Stromal cell of bone marrow (primary cell): ENCODE measurements around the gene EFTUD2.

Source experiments
- DNase-seq: peaks from one replicate; pipeline ENCODE4 v3.0.0-alpha.2; 2012; ENCODE audit warnings: low read depth

Gene EFTUD2

DNA sequence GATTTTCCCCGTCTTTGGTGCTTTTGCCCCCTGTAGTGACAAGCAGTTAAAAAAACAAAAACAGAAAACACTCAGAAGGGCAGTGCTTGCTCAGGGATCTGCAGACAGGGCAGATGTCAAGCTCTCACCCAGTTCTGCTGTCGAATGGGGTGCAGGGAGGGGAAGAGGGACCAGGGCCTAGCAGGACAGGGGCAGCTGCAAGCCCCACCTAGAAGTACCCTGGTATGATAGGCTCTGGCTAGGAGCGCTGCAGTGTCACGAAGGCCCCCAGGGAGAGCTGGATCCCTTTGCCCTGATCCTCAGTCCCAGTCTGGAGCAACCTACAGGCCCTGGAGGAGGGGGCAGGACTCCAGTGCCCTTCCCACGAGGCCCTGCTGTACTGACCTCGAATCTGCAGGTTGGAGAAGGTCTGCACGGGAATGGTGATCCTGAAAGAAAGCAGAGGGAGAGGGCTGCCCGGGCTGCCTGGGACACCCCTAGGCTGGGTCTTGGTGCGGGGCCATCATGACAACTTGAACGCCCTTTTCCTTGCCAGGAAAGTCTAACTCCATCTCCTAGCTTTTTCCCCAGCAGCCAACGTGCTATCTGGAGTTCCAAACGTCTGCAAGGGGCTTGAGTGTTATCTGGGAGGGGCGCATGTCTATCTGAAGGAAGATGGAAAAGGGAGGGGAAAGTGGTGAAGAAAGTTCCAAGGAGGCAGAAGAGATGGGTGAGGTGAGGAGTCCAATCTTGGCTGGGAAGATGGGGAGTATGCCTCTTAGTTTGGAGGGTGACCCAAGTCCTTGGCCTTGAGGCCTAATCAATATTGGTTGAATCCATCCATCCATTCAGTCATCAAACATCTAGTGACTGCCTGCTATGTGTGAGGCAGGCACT lies 11.2 kb upstream of the EFTUD2 start:
- no peak for DNase-seq

DNA sequence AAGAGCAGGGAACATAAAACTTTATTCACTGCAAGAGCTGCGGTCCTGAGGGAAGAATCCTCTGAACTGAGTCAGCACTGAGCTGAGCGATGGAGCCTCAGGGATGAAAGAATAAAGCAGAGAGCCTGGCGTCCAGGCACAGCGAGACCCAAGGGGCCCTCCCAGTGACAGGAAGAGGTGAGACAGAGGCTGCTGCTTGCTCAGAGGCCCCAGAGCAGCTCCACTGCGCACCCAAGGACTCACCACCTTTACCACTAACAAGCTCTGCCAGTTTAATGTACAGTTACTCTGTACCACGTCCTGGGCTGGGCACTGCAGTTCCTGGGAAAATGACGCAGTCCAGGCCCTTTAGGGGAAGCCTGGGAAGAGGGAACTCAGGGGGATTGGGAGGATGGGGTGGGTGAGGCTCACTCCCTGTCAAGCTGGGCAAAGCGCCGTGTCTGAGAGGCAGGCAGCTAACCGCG lies 10.5 kb upstream of the EFTUD2 start:
- peak; percentile 53 for DNase-seq

DNA sequence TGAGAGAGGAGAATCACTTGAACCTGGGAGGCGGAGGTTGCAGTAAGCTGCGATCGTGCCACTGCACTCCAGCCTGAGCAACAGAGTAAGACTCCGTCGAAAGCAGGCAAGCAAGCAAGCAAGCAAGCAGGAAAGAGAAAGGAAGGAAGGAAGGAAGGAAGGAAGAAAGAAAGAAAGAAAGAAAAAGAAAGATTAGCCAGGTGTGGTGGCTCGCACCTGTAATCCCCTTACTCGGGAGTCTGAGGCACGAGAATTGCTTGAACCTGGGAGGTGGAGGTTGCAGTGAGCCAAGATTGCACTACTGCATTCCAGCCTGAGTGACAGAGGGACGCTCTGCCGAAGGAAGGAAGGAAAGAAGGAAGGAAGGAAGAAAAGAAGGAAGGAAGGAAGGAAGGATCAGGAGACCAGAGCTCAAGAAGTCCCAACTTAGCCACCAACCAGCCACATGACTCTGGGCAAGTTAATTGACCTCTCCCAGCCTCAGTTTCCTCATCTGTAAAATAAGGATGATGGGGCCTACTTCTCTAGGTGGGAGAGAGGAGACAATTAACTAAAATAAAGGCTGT lies 9.6 kb upstream of the EFTUD2 start:
- no peak for DNase-seq

DNA sequence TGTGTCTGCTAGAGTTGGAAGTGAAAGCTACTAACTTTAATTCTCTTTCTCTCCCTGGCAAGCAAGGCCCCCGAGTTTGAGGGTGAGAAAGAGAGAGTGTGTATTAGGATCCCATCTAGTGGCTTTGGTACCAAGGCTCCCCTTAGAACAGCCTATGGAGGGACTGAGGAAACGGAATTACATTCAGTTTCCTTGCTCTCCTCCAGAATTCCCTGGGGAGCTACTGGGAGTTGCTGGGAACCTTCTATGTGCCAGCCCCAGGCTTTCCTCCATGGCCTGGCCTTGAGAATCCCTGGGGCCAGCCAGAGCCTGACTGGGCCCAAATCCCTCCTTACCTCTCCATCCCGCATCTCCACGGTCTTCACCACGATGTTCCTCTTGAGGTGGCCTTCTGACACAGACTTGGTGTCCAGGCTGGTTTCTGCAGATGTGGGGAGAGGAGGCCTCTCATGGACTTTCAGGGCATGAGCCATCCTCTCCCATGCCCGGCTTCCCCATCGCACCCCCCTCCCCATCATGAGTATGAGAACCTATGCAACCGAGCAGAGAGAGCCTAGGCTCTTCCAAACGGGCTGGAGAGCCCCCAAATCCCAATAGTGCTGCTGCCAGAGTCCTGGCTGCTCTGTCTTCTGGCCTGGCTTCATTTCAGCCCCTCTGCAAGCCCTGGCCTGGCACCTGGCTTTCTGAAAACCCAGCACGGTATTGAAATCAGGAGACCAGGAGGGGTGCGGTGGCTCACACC lies 8.7 kb upstream of the EFTUD2 start:
- DNase-seq: peak; percentile 7

DNA sequence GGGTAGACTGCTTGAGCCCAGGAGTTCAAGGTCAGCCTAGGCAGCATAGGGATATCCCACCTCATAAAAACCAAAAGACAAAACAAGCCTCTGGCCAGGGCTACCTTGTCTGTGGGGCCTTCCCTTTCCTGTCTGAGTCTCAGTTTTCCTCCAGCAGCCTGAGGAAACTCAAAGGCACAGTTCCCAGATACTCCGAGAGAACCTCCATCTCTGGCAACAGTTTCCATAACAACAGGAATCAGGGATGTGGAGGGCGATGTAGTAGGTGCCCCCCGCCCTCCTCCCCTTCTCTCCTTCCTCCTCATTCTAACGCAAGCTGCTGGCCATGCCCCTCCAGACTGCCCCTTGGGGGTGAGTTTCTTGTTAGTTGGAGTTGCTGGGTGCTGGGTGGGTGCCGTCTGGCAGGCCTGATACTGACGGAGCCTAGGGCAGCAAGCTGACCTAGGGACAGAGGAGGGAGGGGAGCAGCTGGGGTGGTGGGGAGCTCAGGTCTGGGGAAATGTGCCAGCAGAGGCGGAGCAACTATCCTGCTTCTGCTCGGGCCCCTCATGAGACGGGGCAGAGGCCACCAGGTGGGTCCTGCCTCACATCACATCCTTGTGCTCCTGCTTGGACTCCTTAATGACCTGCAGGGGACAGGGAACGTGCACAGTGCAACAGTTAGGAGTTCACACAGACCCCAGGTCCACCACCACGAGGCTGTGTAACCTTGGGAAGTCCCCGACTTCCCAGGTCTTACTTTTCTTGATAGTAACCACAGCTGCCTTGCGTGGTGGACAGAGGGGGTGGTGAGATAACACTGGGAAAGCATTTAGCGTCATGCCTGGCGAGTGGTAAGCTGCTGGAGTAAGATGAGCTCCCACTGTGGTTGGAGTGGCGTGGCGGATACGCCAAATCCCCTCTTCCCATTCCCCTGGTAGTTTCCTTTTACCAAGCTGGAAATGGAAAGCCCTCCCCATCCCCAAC lies 7.8 kb upstream of the EFTUD2 start:
- peak; percentile 12 for DNase-seq

DNA sequence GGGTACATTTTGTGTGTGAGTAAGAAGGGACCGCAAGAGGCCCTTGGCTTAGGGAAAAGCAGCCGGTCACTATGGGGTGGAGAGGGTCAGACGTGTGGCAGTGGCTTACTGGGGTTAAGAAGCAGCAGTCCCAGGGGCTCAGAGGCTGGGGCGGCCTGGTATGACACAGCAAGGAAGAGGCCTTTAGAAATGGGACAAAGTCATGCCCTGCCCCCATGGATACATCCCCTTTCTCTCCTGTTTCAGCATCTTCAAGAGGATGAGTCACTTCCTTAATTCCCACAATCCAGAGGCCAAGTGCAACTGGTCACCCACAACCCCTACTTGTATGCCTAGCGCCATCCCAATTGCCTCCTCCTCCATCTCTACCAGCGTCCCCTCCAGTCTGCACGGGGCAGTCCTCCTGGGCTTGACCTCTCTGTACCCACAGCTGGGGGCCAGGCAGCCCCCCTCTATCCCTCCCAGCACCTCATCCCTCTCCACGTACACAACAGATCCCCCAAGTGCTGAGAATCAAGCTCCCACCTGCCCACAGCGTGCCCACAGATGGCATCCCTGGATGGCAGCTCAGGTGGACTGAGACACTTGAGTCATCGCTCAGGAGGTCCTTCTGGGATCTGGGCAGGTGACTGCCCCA lies 6.9 kb upstream of the EFTUD2 start:
- DNase-seq: peak; percentile 87

DNA sequence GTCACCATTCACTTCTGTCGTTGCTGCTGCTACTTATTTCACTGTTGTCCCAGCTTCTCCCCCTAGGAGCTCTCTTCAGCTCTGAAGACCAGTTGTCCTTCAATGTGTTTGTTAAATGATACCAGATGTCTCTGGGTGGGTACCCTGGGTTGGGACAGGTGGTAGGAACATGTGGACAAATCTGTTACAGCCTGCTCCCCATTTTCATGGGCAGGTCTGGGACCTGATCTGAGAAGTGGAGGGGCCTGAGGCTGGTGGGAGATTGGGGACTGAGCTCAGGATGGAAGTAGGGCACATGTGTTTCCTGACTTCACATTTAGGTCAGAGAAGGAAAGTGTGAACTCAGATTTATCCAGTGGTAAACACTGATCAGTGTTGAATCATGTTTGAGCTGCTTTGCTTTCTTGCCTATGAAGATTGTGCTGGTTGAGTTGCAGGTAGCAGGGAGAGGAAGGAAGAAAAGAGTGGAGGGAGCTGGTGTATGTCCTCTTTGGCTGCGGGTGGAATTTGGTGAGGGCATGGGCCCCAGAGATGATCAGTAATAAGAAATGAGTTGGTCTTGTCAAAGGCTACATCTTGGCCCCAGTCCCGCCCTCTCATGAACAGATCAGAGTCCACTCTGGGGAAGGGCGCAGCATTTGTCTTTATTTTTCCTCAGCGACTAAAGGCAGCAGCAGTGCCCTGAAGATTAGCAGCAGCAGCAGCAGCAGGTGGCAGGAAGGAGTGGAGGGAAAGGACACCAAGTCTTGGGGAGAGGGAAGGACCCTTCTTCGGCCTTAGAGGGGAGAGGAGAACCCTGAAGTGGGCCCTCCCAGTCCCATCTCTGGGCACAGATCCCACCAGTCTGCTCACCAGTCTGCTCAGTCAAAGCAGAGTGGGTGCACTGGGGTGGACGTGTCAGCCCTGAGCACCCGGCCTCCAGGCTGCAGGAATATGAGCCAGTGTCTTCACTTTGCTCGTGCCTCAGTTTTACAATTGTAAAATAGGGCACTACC lies 6.1 kb upstream of the EFTUD2 start:
- DNase-seq: no peak

DNA sequence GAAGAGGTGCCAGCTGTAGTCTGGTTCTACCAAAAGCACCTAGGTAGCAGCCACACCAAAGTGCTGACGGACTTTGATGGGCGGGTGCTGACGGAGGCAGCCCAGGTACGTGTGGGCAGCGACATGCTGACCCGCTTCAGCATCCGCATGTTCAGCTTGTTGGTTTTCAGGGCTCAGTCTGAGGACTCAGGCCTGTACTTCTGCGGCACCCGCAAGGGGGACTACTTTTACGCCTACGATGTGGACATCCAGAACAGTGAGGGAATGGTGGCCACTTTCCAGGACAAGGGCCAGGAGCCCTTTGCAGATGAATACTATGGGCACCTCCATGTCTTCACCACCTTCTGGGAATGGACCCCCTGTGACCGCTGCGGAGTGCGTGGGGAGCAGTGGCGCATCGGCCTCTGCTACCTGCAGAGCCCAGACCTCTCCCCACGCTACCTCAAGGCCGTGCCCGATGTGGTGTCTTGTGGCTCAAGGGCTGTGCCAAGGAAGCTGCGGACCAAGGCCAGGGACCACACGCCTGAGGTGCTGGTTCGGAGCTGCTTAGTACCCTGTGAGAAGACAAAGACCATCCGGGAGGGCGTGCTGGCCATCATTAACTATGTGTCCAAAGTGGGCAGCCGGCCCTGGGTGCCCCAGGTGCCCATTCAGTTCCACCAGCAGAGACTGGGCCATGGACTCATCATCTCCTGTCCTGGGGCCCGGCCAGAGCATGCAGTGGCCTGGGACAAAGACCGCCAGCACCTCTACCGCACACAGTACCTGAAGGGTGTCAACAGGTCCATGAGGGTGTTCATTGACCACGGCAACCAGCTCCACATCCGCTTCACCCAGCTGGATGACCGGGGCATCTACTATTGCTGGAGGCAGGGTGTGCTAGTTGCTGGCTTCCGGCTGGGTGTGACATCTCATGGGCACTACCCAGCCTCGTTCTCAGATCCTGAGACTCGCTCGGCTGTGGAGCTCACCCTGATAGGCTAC lies 5.0 kb upstream of the EFTUD2 start:
- DNase-seq: no peak

DNA sequence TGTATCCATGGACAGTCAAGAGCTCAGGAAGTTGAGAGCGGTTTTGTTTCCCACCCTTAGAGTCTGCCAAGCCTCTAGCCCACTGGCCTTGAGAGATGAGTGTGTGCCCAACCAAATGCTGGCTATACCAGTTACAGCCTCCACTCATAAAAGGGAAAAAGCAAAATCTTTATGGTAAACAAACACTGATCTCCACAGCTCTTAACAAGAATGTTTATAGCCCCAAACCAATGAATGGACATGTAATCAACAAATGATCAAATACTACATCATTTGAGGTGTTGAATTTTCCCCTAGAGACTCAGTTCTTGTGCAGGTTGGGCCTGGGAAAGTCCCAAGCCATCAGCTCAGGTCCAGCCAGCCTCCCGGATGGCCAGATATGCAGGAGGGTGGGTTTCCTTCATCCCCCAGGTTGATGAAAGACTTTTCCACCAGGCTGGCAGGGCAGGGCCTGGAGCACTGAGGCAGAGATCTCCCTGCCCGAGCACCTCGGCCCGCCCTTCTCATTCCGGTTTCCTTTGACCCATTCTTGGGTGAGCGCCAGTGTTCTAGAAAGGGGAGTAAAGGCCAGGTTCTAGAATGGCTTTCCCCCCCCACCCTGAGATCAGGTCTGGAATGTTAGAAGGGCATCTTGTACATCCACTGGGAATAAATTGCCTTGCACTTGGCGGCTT lies 3.9 kb upstream of the EFTUD2 start:
- no peak for DNase-seq

DNA sequence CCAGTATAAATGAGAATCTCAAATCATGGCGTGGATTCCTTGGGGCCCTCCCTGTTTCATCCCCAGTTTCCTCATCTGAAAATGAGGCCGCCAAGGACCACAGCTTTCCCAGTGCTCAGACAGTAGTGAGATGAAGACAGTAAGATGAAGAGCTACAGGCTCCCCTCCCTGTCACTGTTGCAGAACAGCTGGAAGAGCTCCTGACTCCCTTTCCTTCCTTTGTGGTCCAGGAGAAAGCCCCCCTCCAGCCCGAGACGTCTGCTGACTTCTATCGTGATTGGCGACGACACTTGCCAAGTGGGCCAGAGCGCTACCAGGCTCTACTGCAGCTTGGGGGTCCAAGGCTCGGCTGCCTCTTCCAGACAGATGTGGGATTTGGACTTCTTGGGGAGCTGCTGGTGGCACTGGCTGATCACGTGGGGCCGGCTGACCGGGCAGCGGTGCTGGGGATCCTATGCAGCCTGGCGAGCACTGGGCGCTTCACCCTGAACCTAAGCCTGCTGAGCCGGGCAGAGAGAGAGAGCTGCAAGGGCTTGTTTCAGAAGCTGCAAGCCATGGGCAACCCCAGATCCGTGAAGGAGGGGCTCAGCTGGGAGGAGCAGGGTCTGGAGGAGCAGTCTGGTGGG lies 3.0 kb upstream of the EFTUD2 start:
- no peak for DNase-seq

DNA sequence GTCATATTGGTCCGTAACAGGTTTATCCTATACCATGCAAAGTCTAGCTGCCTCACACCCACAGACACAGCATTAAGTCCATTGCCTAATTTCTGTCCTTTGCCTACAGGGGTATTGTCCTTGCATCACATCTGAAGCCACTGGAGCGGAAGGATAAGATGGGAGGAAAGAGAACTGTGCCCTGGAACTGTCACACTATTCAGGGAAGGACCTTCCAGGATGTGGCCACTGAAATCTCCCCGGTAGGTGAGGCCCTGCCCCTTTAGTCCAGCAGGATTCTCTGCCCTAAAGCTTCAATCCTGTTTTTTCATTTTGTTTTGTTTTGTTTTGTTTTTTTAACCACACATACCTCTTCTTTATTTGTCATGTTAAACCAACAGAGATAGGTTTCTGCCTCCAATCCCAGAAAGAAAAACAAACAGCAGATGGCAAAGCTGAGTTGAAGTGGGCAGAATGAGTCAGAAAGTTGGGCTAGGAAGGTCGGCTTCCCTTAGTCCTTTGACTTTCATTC lies 2.2 kb upstream of the EFTUD2 start:
- peak; percentile 57 for DNase-seq

DNA sequence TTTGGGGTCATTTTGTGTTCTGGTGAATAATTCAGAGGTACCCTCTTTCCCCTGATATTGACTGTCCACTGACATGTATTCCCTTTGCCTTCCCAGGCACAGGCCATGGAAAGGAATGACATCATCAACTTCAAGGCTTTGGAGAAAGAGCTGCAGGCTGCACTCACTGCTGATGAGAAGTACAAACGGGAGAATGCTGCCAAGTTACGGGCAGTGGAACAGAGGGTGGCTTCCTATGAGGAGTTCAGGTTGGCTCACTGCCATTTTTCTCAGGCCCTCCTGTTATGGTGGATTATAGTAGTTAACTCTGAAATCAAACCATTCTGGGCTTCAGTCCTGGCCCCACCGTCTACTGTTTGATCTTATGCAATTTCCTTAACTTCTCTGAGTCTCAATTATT lies 1.6 kb upstream of the EFTUD2 start:
- DNase-seq: peak; percentile 63

DNA sequence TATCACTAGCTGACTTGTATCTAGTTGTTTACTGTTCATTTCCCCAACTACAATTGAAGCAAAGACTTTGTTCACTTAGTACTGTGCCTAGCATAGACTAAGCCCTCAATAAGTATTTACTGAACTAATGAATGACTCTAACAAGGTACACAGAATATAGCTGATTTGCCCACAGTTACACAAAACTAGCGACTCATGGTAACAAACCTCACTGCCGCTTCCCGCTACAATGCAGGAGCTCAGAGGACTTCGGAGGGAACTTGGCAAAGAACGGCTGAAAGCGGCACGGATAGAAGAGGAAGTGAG lies 524 bp downstream of the EFTUD2 start:
- peak; percentile 9 for DNase-seq

DNA sequence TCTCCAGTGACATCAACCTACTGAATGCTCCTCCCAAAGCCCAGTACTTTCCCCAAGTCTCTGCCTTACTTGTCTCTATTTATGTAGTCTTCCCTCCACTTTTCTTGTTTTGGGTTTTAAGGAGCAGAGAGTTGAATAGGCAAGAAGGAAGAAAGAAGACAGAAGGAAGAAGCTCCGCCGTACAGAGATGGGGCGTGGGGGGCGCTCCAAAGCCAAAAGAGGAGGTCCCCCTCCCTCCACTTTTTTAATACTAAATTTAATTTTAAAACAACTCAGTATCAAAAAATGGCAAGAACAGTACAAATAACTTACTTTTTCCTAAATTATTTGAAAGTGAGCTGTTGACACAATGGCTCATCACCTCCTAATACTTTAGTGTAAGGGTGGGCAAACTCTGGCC lies 4.6 kb downstream of the EFTUD2 start:
- DNase-seq: no peak

DNA sequence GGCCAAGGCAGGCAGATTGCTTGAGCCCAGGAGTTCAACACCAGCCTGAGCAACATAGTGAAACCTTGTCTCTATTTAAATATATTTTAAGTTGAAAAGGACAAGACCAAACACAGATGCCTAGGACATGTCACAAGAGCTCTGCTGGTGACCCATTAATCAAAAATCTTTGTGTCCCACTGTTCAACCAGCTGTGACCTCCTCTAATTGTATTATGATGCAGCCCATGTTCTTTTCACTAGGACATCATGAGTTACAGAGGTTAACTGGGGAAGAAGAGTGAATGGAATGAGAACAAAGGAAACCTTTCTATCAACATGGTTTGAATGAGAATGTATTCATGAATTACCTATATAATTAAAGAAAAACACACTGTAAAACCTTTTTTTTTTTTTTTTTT lies 7.0 kb downstream of the EFTUD2 start:
- DNase-seq: no peak

DNA sequence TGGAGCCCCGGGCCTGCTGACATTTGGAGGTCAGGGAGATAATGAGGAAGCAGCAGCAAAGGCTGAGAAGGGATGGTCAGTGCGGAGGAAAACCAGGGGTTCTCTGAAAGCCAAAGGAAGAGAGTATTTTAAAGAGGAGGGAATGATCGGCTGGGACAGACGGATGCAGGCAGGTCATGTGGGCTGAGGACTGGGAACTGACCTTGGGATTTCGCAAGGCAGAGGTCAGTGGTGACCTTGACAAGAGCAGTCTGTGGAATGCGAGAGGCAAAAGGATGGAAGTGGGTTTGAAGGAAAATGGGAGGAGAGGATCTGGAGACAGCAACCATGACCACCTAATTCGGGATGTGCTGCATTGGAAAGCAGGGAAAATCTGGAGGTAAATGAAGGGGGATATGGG lies 10.2 kb downstream of the EFTUD2 start:
- DNase-seq: no peak
